Measurements from ENCODE around the gene SND1.

The SND1 gene

DNA sequence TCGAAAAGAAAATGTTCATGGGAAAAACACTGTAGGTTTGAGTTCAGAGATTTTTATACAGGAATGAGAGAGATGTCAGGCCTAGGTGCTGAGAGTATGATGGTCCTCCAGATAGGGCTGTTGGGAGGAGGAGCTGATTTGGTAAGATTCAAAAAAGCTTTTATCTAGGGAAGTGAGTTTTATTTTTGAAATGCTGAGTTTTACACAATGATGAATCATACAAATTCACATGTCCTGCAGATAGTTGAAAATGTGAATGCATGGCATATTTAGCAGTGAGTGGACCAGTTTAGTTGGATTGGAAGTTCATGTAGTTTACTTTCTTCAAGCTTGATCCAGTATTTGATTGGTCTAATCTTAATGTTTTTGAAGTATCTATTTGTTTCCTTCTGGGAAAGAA is 224.4 kb downstream of the SND1 start:
- no peak for DNase-seq

DNA sequence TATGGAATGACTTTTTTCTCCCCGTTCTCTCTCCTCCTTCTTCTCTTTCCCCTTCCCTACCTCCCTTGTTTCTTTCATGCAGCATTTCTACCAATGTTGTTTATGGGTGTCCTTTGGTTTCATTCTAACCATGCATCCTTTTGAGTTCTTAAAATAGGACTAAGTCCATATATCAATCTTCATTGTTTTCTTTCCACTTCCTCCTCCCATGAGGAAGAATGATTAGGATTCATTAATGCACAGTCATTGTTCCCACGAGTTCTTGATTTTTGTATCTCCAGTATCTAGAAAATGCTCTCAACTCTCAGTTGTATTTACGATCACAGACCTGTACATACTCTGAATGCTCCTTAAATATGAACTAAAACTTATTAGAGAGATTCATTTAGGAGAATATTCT is 226.0 kb downstream of the SND1 start:
- DNase-seq, result no peak

DNA sequence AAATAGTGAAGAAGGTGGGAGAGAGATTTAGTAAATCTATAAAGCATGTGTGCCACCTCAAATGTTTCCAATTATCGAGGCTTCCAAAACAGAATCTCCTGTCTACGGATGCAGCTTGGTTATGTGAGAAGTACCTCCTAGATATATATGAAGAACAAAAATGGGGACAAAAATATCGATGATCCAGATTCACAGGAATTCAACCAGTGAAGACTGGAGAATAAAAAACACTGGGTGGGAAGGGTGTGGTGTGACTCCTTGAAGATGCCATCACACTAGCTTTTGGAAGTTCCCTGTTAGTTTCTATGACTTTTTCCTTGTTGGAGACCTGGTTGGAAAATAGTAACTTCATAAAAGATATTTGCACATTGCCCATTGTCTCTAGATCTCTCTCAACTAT is 226.8 kb downstream of the SND1 start:
- DNase-seq, result no peak

DNA sequence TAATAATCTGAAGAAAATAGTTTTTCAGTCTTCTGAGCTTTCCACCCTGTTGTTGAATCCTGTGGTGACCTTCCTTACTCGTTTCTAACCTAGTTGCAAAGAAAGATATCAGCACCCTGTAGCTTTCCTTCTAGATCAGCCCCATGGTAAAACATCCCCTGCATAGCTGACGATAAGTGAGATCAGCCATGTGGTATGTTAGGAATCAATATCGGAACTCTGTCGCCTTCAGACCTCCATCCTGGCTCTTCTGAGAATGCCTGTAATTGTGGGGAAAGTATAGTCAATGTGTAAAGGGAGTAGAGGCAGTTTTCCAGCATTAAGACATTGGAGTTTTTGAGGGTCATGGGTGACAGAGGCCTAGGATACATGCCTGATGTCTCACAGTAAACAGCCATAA is 227.4 kb downstream of the SND1 start:
- no peak for DNase-seq

DNA sequence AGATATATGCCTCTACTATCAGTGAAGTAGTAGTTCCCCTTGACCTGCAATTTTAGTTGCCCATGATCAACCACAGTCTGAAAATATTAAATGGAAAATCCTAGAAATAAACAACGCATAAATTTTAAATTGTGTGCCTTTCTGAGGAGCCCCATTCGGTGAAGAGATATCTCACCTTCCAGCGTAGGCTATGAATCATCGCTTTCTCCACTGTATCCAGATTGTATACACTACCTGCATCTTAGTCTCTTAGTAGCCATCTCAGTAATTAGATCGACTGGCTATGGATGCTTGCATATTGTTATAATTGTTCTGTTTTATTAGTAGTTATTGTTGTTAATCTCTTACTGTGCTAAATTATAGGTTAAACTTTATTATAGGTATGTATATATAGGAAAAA is 227.9 kb downstream of the SND1 start:
- DNase-seq, result no peak

DNA sequence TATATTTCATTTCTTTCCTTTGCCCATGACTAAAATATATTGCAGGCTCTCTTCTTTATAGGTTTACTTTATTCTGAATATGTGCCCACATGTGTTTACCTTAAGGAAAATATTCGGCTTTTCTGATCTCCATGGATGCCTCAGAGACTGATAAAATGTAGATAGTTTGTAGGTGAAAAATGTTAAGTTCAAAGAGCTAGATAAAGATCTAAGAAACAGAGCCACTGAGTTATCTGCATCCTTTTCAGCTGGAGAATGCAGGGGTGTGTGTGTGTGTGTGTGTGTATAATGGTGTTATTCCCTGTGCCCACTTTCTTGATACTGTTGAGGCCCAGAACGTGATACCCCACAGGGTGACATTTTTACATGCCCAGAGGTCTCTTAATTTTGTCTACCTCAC is 228.5 kb downstream of the SND1 start:
- DNase-seq, result no peak

DNA sequence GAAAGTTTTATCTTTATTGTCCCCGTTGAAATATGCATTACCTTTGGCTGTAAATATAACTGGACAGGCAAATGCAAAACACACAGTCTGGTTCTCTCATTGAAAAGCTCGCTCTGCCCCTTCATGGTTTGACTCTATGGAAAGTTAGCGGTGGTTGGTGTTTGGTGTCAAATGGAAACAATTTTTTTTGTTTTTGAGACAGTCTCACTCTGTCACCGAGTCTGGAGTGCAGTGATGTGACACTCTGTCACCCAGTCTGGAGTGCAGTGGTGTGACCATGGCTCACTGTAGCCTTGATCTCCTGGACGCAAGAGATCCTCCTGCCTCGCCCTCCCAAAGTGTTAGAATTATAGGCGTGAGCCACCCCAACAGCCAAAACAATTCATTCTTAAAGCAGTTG is 229.6 kb downstream of the SND1 start:
- DNase-seq, result no peak

DNA sequence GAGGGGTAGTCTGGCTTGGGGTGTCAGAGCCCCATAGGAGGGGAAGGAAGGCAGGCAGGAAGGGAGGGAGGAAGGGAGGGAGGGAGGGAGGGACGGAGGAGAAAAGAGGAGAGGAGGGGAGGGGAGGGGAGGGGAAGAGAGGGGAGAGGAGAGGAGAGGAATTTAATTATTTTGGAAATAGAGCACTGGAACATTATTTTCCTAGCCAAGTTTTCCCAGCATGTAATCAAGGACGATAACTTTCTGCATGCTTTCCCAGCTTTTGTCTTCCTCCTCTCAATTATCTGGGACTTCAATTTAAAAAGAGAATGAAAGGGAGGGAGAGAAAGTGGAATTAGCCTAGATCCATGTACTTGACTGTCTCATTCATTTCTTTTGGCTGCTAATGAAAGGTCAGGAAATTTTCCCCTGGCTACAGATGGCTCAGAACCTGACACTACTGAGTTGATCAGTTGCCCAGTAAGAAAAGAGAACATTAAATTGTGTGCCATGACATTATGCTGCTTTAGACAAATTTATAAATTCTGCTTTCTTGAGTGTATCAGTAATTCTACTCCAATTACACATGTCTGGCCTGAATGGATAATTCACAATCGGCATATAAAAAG is 230.4 kb downstream of the SND1 start:
- DNase-seq, result no peak

DNA sequence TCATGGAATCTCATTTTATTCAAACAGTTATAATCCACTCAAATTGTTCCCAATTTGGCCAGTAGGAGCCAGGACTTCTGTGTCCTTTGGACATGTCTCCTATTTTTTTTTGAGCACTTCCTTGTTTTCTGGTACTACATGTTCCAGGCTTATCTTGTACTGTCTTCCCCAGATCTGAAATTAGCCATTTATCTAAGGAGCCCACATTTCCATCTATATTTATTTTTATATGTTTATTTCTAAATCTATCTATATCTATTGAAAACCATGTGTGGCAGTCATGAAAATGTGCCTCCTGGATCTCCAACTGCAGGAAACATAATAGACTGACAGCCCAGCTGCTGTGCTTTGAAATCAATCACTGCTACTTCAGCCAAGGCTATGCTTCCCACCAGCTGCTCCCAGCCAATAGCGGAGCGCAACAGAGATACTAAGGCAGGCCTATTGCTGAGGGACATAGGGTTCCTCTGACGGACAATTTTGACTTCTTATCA is 232.1 kb downstream of the SND1 start:
- DNase-seq, result no peak

DNA sequence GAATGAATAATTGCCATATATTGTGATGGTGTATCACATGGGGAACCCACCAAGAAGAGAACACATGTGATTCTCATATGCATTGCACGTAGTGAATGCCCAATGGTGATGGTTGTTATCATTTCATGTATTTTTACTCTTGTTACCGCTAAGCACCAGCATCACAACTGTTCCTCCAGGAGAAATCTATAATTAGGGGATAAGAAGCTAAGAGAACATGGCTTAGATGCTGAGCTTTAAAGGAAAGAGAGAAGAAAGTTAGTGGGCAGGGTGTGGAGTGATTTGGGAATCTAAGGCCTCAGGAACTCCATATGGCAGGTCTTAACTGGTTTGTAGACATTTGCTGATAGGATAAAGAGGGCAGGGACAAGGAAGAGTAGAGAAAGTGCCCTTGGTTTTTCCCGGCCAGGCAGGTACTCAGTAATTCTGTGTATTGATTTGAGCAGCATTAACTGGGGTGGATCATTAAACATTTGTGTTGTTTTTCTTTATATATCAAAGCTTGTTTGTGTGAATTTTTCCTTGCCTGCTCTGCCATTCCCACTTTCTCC is 233.3 kb downstream of the SND1 start:
- DNase-seq, result no peak

DNA sequence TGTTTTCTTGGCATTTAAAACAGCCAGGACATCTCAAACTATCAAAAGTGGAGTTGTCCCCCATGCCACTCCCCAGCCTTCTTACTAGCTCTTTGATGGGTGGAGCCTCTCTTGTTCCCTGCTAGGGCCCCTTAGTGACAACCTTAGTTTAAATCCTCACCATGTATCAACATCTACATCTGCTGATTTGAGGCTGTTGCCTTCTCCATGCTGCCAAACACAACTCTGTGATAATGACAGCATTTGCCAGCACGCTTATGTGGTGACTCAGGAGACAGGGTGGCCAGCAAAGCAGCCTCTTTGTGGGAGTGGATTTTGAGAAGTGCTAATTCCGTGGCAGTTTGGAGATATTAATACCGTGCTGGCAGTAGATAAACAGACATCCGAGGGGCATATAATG is 233.8 kb downstream of the SND1 start:
- DNase-seq, result no peak

DNA sequence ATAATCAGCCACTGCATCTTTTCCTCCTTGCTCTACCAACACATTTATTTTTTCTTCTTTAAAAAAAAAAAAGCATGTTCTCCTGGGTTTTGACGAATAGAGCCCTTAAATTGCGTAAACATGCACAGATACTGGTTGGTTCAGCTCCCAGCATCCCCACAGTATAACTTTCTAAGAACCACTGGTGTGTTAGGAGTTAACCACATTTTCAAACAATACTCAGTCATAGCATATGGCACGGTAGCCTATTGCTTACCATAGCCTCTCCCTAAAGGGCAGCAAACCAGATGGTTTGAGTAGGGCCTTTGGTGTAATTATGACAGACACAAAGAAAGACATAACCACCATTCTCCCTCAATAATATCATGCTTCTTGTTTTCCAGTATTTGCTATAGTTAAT is 234.3 kb downstream of the SND1 start:
- DNase-seq, result no peak

DNA sequence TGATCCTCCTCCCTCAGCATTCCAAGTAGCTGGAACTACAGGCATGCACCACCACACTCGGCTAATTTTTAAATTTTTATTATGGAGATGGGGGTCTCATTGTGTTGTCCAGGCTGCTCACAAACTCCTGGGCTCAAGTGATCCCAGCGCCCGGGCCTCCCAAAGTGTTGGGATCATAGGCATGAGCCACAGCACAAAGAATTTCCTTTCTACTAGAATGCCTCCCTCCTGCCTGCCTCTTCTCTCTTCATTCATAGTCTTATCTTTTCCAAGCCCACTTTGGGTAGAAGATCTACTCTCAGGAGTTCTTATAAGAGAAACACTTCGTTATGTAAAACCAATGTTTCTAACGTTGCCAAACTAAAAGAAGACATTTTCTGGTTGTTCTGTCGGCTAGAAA is 235.1 kb downstream of the SND1 start:
- no peak for DNase-seq

DNA sequence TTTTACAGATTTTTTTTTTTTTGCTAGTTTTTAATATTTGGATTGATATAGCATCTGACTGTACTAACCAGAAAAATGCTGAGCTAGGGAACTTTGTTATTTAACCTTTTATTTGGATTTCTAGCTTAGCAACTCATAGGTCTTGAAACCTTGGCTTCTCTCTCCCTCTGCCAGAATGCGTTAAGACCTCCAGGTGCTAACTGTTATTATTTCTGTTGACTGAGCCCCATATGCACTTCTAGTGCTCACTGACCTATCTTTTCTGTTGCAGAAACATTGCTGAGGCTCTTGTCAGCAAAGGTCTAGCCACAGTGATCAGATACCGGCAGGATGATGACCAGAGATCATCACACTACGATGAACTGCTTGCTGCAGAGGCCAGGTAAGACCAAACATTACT is 235.6 kb downstream of the SND1 start:
- no peak for DNase-seq

DNA sequence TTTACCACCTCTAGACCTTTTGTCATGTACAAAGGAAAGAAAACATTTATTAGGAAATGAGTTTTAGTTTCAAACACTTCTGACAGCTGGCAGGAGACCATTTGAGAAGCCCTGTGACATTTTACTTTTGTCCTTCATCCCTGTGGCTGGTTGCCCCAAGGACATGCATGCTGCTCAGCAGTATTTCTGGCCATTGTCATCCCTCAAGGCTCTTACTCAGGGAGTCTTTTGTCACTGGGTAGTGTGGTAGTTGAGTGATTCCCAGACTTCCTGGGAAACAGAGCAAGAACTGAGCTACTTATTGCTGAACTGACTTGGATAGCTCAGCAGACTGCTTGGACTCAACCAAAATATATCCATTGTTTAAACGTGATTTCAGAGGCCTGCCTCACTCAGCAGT is 236.4 kb downstream of the SND1 start:
- no peak for DNase-seq

DNA sequence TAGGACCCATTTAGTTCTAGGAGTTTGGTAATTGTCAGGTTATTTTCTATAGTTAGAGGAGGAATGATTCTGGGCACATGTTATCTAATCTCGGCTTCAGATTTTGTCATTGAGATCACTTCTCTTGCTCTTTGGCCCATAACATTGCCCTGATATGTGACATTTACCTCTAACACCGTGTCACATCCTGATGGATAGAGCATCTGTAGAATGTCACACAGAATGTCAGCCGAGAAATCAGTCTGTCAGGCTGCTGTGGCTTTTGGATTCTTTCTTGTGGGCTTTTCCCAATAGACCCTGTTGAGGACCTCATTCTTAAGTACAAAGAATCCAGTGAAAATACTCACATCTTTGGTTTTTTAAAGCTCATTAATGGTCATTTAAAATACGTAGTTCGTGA is 236.8 kb downstream of the SND1 start:
- no peak for DNase-seq

DNA sequence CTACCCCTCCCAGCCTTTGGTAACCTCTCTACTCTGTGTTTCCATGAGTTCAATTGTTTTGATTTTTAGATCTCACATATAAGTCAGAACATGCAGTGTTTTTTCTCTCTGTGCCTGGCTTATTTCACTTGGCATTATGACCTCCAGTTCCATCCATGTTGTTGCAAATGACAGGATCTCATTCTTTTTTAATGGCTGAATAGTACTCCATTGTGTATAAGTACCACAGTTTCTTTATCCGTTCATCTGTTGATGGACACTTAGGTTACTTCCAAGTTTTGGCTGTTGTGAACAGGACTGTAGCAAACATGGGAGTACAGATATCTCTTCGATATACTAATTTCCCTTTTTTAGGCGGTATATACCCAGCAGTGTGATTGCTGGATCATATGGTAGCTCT is 237.7 kb downstream of the SND1 start:
- DNase-seq, result no peak

DNA sequence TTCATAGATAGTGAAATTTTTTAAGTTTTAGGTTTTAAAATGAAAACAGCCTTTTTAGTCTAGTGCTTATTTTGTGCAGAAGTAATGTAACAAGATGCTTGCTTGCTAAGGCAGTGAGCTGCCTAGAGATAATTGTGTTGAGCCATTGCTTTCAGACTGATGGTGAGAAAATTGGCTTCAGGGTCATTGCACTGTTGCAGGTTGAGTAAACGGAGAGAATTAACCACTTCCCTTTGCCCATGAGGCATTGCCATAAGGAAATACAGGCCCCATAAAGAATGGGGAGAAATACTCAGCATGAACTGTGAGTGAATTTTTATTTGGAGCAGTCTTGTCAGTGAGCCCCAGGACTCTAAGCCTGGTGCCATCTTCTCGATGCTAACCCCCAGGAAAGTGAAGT is 238.7 kb downstream of the SND1 start:
- DNase-seq, result no peak

DNA sequence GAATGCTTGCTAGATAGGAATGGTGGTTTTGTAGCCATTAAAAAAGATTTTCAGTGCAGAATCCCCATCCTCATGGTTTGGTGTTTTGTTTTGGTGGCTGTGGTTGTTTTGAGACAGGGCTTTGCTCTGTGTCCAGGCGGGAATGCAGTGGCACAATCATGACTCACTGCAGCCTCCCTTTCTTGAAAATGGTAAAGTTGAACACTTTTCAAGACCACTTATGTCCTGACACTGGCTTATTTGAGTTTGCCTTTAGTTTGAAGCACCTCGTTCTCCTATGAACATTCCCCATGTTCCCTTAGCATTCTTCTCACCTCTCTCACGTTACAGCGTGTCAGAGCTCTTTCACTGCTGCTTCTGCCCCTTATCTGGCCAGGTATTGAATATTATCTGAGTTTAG is 239.2 kb downstream of the SND1 start:
- no peak for DNase-seq

DNA sequence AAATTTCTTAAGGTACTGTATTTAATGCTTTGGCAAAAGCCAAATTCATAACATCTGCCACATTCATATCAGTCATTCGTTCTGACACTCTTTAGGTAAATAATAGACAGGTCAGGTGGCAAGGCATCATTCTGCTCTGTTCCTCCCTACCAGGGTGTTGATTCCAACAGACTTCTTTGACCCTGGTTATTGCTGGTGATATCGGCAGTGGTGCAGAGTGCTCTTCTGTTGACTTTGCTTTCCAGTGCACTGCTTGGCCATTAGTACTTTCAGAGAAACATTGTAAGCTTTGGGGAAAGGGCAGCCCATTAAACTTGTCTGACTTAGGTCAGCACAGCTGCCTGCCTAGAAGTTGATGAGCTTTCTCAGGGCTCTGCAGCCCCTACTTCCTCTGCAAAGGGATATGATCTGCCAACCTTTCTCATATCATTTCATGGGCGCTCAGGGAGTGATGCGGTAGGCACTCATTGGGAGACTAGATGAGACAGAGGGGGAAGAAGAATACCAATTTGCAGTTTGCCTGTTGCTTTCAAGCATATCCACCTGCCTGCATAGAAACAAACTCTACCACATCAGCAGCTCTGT is 240.0 kb downstream of the SND1 start:
- DNase-seq, result no peak

DNA sequence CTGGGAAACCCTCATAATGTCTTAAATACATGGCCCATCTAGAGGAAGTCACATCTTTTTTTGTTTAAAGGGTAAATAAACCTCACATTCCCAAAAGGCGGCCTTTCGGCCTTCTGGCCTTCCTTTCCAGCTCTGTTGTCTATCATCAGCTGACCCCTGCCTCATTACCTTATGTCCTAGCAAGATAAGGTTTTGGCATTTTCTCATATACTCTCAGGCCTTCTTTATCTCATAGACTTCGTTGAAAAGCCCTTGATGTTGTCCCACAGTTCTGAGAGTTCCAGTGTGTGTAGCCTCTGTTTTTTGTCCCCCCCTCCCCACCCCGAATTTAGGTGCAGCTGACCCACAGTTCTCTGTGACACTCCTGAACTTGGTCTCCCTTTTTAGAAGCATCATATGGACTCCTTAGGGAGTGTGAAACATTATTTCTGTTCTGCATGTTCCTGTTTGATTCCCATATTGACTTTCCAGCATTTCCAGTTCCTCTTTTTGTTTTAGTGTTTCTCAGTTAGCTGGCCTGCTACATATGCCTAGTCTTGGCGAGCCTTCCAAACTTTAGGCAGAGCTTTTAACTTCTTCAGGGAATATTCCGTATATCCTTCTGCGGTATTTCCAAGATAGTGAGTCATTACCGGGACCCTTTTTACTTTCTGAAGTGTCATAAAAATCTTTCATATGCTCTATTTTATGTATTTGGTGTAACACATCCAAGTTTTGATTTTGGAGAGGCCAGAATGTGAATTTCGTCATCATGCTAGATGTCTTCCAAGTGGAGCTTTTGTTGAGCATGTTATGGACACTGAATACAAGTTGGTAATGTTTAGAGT is 240.7 kb downstream of the SND1 start:
- DNase-seq, result no peak

DNA sequence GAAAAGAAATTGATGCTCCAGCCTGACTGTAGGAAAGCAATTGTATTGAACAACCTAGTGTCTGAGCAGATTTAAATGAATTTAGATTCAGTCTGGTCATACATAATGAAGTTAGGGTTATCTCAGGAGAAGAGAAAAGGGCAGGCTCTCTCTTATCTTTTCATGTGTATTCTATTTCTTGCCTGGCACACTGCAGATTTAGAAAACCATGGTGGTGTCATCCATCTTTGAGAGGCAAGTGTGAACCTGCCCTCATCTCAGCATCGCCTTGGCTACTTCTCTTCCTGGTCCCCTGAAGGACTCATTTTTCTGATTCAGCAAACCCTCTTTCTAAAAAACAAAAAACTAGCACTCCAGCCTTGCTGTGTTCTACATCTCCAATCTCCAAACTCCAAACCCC is 241.6 kb downstream of the SND1 start:
- DNase-seq, result no peak

DNA sequence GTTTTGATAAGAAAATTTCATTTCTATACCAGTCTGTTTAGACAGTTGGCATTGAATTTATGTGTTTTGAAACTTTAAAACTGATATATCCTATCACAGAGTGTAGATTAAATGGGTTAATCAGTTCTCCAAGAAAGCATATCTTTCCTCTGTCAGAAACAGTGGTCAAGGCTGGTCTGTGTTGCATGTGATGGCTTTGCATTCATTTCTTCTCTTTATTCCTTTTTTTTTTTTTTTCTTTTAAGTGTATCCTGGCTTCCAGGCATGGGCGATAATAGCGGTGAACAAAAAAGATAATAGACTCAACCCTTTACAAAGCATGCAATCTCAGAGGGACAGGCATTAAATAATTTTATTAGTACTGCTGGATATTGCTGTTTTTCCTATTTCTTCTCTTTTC is 242.6 kb downstream of the SND1 start:
- no peak for DNase-seq

DNA sequence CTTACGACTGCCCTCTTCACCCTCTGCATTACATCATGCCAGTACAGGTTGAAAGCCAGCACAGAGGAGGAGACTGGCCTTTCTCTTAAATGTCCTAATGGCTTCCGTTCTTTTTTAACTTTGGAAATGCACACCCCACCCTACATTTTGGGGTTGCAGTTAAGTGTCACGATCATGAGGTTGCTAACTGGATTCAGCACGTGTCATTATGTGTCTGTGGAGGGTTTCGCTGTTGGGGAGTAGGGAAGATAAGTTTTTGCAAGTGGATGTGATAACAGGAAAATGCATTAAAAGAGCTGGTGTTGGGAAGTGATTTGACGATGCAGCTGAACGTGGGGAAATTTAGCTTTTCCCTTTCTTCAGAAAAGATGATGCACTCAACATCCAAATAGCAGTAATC is 243.4 kb downstream of the SND1 start:
- DNase-seq, result no peak
